Limb (tissue), 2 donors: ENCODE results near the gene C12orf42.

Source experiments
- DNase-seq, 2 donors: peaks; one replicate each; pipeline ENCODE4 v3.0.0-alpha.2; 2016; ENCODE audit errors: extremely low spot score in 2 of 2

The C12orf42 gene

GRCh38 chr12:103348935-103349334 lies 146.8 kb downstream of the C12orf42 start:
- no peak for DNase-seq

- no peak for DNase-seq
Measured at GRCh38 chr12:103336940-103337339, 158.8 kb downstream of the C12orf42 start.

GRCh38 chr12:103334466-103334865 lies 161.3 kb downstream of the C12orf42 start:
- peak in 1 of 2 donors; percentile 31 for DNase-seq

- no peak for DNase-seq
Measured at GRCh38 chr12:103333676-103334075, 162.1 kb downstream of the C12orf42 start.

- DNase-seq, result no peak
Measured at GRCh38 chr12:103331643-103332042, 164.1 kb downstream of the C12orf42 start.

GRCh38 chr12:103330672-103331071 lies 165.1 kb downstream of the C12orf42 start:
- DNase-seq, result no peak

GRCh38 chr12:103327676-103328075 lies 168.1 kb downstream of the C12orf42 start:
- DNase-seq, result no peak

- DNase-seq, result no peak
Measured at GRCh38 chr12:103326190-103326589, 169.6 kb downstream of the C12orf42 start.

GRCh38 chr12:103318566-103318965 lies 177.2 kb downstream of the C12orf42 start:
- DNase-seq, result no peak

- no peak for DNase-seq
Measured at GRCh38 chr12:103317220-103317619, 178.5 kb downstream of the C12orf42 start.

- no peak for DNase-seq
Measured at GRCh38 chr12:103314786-103315185, 181.0 kb downstream of the C12orf42 start.

- no peak for DNase-seq
Measured at GRCh38 chr12:103313894-103314293, 181.9 kb downstream of the C12orf42 start.

GRCh38 chr12:103312742-103313354 lies 182.9 kb downstream of the C12orf42 start:
- DNase-seq, result no peak

- DNase-seq, result no peak
Measured at GRCh38 chr12:103310546-103311270, 185.1 kb downstream of the C12orf42 start.

- DNase-seq, result no peak
Measured at GRCh38 chr12:103308396-103308795, 187.4 kb downstream of the C12orf42 start.

GRCh38 chr12:103303484-103303883 lies 192.3 kb downstream of the C12orf42 start:
- DNase-seq, result no peak

- DNase-seq, result peak in 1 of 2 donors; percentile 56
Measured at GRCh38 chr12:103301642-103302591, 193.9 kb downstream of the C12orf42 start.

- no peak for DNase-seq
Measured at GRCh38 chr12:103288016-103288415, 207.8 kb downstream of the C12orf42 start.

GRCh38 chr12:103282124-103282523 lies 213.6 kb downstream of the C12orf42 start:
- no peak for DNase-seq

- DNase-seq, result no peak
Measured at GRCh38 chr12:103279444-103279843, 216.3 kb downstream of the C12orf42 start.

- DNase-seq, result no peak
Measured at GRCh38 chr12:103278329-103278728, 217.4 kb downstream of the C12orf42 start.

- DNase-seq, result no peak
Measured at GRCh38 chr12:103273645-103274044, 222.1 kb downstream of the C12orf42 start.
